Activated CD4-positive, alpha-beta T cell treated with anti-CD3 and anti-CD28 coated beads for 4 hours (primary cell): ENCODE results near the gene WFS1.

ENCODE experiments used
- DNase-seq, 2 donors: peaks; one replicate each; pipeline ENCODE4 v3.0.0-alpha.2; 2020

WFS1 gene

GRCh38 chr4:6269616-6270511, at the start of gene WFS1:
Gene WFS1 (plus strand): TSS chr4:6269850. CDS start chr4:6277456, 7,606 bp downstream.
- peak; percentile 94 to 96 for DNase-seq

- no peak for DNase-seq
Observed at GRCh38 chr4:6221301-6221850, 48.3 kb upstream of the WFS1 start.

GRCh38 chr4:6221851-6222760, 47.5 kb upstream of the WFS1 start:
- DNase-seq: peak in 1 of 2 donors; percentile 15

GRCh38 chr4:6222761-6223292, 46.8 kb upstream of the WFS1 start:
- no peak for DNase-seq

- no peak for DNase-seq
Observed at GRCh38 chr4:6224735-6225134, 44.9 kb upstream of the WFS1 start.

- no peak for DNase-seq
Observed at GRCh38 chr4:6225469-6225868, 44.2 kb upstream of the WFS1 start.

GRCh38 chr4:6226506-6226905, 43.1 kb upstream of the WFS1 start:
- no peak for DNase-seq

GRCh38 chr4:6227412-6228157, 42.1 kb upstream of the WFS1 start:
- DNase-seq: no peak

- DNase-seq: no peak
Observed at GRCh38 chr4:6228158-6229067, 41.2 kb upstream of the WFS1 start.

- no peak for DNase-seq
Observed at GRCh38 chr4:6229095-6229494, 40.6 kb upstream of the WFS1 start.

- DNase-seq: no peak
Observed at GRCh38 chr4:6229671-6230501, 39.8 kb upstream of the WFS1 start.

GRCh38 chr4:6230502-6230785, 39.2 kb upstream of the WFS1 start:
- DNase-seq: no peak

GRCh38 chr4:6230827-6231662, 38.6 kb upstream of the WFS1 start:
- DNase-seq: no peak

- no peak for DNase-seq
Observed at GRCh38 chr4:6231663-6232165, 37.9 kb upstream of the WFS1 start.

- no peak for DNase-seq
Observed at GRCh38 chr4:6232836-6233785, 36.5 kb upstream of the WFS1 start.

- no peak for DNase-seq
Observed at GRCh38 chr4:6233929-6234328, 35.7 kb upstream of the WFS1 start.

- no peak for DNase-seq
Observed at GRCh38 chr4:6235012-6235411, 34.6 kb upstream of the WFS1 start.
